G401 (cell line): ENCODE measurements around the gene SSR2. TPM values are rescaled to one million over a fixed set of nuclear protein-coding genes. Genes with fewer than 3 reads are reported as not detected.

Experiments used
- DNase-seq: peaks from one replicate; pipeline ENCODE4 v3.0.0-alpha.2; 2015; ENCODE audit warnings: low spot score
- in situ Hi-C: cut with HindIII; loops from 2 replicates; pipeline ENCODE4 v1.10.0; 2016; ENCODE audit warnings: low sequenced_read_pairs, mixed read lengths
- total RNA-seq: library from RNA; depleted of rRNA; stranded (reverse); fragments of >200 nt; shearing (Covaris generic); gene quantifications from 2 replicates; pipeline ENCODE4 v1.2.3, GENCODE V29; 2014; rRNA removed

SSR2 gene
- total RNA-seq, 1 experiment from 2014 or later, result 273 TPM

DNA sequence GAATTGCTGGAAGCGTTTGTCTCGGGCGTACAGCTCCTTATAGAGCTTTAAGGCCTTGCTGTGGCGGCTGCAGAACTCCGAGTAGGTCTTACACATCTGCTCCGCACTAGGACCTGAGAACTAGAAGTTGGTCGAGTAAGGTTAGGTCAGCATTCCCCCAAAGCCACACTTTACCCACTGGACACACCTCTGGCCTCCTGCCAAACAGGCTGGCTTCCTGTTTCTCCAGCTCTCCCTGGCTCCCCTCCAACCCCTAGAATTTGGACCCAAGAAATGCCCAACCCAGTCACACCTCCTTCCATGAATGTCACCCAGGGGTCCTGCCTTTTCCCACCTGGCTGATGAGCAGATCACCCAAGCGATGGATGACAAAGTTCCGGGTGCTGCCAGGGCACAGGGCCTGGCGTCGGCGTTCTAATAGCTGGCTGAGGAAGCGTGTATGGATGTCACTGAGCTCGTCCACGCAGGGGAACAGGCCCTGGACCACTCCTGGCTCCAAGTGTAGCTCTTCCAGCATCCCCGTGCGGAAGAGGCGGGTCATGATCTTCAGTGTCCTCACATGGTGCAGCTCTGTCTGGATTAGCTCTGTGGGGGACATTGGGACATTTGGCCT, 58.0 kb downstream of the SSR2 start:
- in situ Hi-C loops, result no loop called here
- DNase-seq, result no peak

- in situ Hi-C loops, result no loop called here
- peak; percentile 84 for DNase-seq
Measured at GRCh38 chr1:155961937-155962336, 58.8 kb downstream of the SSR2 start.

DNA sequence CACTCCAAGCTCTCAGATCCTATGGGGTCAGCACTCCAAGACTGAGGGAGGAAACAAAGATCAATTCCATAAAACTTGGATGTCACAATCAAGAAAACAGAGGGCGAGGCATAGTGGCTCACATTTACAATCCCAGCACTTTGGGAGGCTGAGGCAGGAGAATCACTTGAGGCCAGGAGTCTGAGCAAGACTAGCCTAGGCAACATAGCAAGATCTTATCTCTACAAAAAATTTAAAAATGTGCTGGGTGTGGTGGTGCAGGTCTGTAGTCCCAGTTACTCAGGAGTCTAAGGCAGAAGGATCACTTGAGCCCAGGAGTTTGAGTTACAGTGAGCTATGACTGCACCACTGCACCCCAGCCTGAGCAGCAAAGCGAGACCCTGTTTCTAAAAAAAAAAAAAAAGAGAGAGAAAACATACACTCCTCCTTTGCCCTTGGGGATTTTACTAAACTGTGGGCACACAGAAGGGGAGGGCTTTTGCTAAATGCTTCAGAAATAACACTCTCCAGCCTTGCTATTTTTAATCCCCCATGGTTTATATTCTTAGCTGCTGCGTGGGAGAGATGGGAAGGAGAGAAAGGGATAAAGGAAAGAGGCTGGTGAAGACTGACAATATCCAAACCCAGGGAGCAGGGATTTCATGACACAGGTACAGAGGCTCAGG, 60.5 kb downstream of the SSR2 start:
- no peak for DNase-seq
- in situ Hi-C loops, result no loop called here

Other genes starting within 250 kb of the SSR2 start
- gene GON4L, start 163.7 kb downstream of the SSR2 start, total RNA-seq, result 9.4 and 14.3 TPM in 2 replicates
- 4.9 and 5.8 TPM in 2 replicates for gene SYT11, start 161.4 kb downstream of the SSR2 start, total RNA-seq
- 22.6 and 43.9 TPM in 2 replicates for gene RIT1, start 109.6 kb downstream of the SSR2 start, total RNA-seq
- gene KHDC4, start 86.5 kb downstream of the SSR2 start, total RNA-seq, result 30.0 and 52.6 TPM in 2 replicates
- gene RXFP4, start 79.3 kb downstream of the SSR2 start, total RNA-seq, result not detected in 2 replicates
- 20.3 and 35.9 TPM in 2 replicates for gene ARHGEF2, start 42.4 kb downstream of the SSR2 start, total RNA-seq
- 29.5 and 30.0 TPM in 2 replicates for gene UBQLN4, start 32.8 kb upstream of the SSR2 start, total RNA-seq
- gene LAMTOR2, start 33.8 kb upstream of the SSR2 start, total RNA-seq, result 20.1 and 42.3 TPM in 2 replicates
- gene RAB25, start 40.2 kb upstream of the SSR2 start, total RNA-seq, result not detected in 2 replicates
- 21.0 and 21.2 TPM in 2 replicates for gene MEX3A, start 61.5 kb upstream of the SSR2 start, total RNA-seq
- 314 and 341 TPM in 2 replicates for gene LMNA, start 93.8 kb upstream of the SSR2 start, total RNA-seq
- 1.8 and 2.0 TPM in 2 replicates for gene SEMA4A, start 132.6 kb upstream of the SSR2 start, total RNA-seq
- gene SLC25A44, start 173.2 kb upstream of the SSR2 start, total RNA-seq, result 7.3 and 11.9 TPM in 2 replicates
- gene PMF1, start 192.1 kb upstream of the SSR2 start, total RNA-seq, result 97.2 and 127 TPM in 2 replicates
- not detected in 2 replicates for gene BGLAP, start 221.2 kb upstream of the SSR2 start, total RNA-seq
- 0.07 and 2.0 TPM in 2 replicates for gene PAQR6, start 227.1 kb upstream of the SSR2 start, total RNA-seq